DND-41 (cell line): ENCODE results near the gene PPP1R15B.

Experiments
- ATAC-seq: fragments of 200-7000 bp; cut with Tn5 transposase; 3 replicates; pipeline ENCODE4 v1.9.1; 2021; ENCODE audit warnings: low read depth; ENCODE audit not compliant: insufficient read depth
- DNase-seq: peaks from one replicate; pipeline ENCODE4 v3.0.0-alpha.2; 2020
- H2AFZ ChIP-seq: 2 replicates; pipeline ENCODE4 v1.6.0; 2012; ENCODE audit warnings: low read depth, low read length
- H3K27ac ChIP-seq: 2 replicates; pipeline ENCODE4 v1.5.1; 2012; ENCODE audit warnings: low read length, inconsistent platforms
- H3K27me3 ChIP-seq: fragments of 200-600 bp; sonication (generic); 2 replicates; pipeline ENCODE4 v1.6.0; 2012; ENCODE audit warnings: low read length, mild to moderate bottlenecking, inconsistent platforms; ENCODE audit not compliant: insufficient read depth, poor library complexity
- H3K36me3 ChIP-seq: 2 replicates; pipeline ENCODE4 v1.5.1; 2012; ENCODE audit warnings: low read length, inconsistent platforms; ENCODE audit not compliant: insufficient read depth
- H3K4me1 ChIP-seq: 2 replicates; pipeline ENCODE4 v1.5.1; 2012; ENCODE audit warnings: mild to moderate bottlenecking, low read length; ENCODE audit not compliant: insufficient read depth
- H3K4me2 ChIP-seq: 2 replicates; pipeline ENCODE4 v1.6.0; 2012; ENCODE audit warnings: mild to moderate bottlenecking, moderate library complexity, low read length, inconsistent platforms; ENCODE audit not compliant: insufficient read depth
- H3K4me3 ChIP-seq, 2 experiments: fragments of 200-600 bp in 1 of 2; shearing (Covaris generic) in 1 of 2; 2 replicates each; pipeline ENCODE4 v1.5.1; 2012 to 2016; ENCODE audit warnings: inconsistent platforms in 2 of 2, low read length in 2 of 2, mild to moderate bottlenecking in 2 of 2, low read depth in 1 of 2, moderate library complexity in 1 of 2
- H3K79me2 ChIP-seq: 2 replicates; pipeline ENCODE4 v1.6.0; 2012; ENCODE audit warnings: low read length, inconsistent platforms; ENCODE audit not compliant: insufficient read depth
- H3K9ac ChIP-seq: 2 replicates; pipeline ENCODE4 v1.6.0; 2012; ENCODE audit warnings: low read depth, mild to moderate bottlenecking, inconsistent platforms, low read length, moderate library complexity
- H3K9me3 ChIP-seq: 2 replicates; pipeline ENCODE4 v1.5.1; 2012; ENCODE audit warnings: low read length, moderate library complexity, mild to moderate bottlenecking, inconsistent platforms; ENCODE audit not compliant: insufficient read depth, severe bottlenecking
- H4K20me1 ChIP-seq: 2 replicates; pipeline ENCODE4 v1.6.0; 2012; ENCODE audit warnings: low read length; ENCODE audit not compliant: insufficient read depth
- CTCF ChIP-seq: IDR thresholded peaks from 2 replicates; pipeline ENCODE4 v1.5.1; 2012; ENCODE audit warnings: borderline replicate concordance, low read length, moderate library complexity, mild to moderate bottlenecking; ENCODE audit not compliant: poor library complexity, severe bottlenecking; ENCODE audit errors: extremely low read depth
- EZH2 ChIP-seq: IDR thresholded peaks from 3 replicates; pipeline ENCODE4 v1.6.1; 2012; ENCODE audit warnings: borderline replicate concordance, low read depth, mild to moderate bottlenecking, moderate library complexity, low read length, inconsistent platforms; ENCODE audit not compliant: severe bottlenecking

The PPP1R15B gene

GRCh38 chr1:204431310-204432184 is 19.9 kb upstream of the PPP1R15B start:
- Histone ChIP-seq H3K9me3 (no peaks in the 10 kb centered on the region), H3K79me2 (no peaks in the 10 kb centered on the region), H3K36me3 (peaks cover 76% of the 10 kb centered on the region), H3K27me3 (no peaks in the 10 kb centered on the region), H3K4me2 (no peak overlapping the region), H3K27ac (no peak overlapping the region), H4K20me1 (no peaks in the 10 kb centered on the region), H2AFZ (no peak overlapping the region), H3K4me3 (no peak overlapping the region), H3K4me1 (no peaks in the 10 kb centered on the region), H3K9ac (no peak overlapping the region)
- ATAC-seq (peak; percentile 97), DNase-seq (peak; percentile 77)
- peak; percentile 94 for TF ChIP-seq CTCF
- no peak for TF ChIP-seq EZH2

- no peak overlapping the region for H2AFZ ChIP-seq
- H3K4me3 ChIP-seq: no peak overlapping the region
- H3K27me3 ChIP-seq: no peaks in the 10 kb centered on the region
- H4K20me1 ChIP-seq: no peaks in the 10 kb centered on the region
- TF ChIP-seq CTCF: no peak
- no peaks in the 10 kb centered on the region for H3K79me2 ChIP-seq
- no peak overlapping the region for H3K4me2 ChIP-seq
- no peaks in the 10 kb centered on the region for H3K4me1 ChIP-seq
- peaks cover 79% of the 10 kb centered on the region for H3K36me3 ChIP-seq
- H3K27ac ChIP-seq: no peak overlapping the region
- ATAC-seq (no peak), DNase-seq (no peak)
- no peaks in the 10 kb centered on the region for H3K9me3 ChIP-seq
- H3K9ac ChIP-seq: no peak overlapping the region
Measured at GRCh38 chr1:204429746-204430145, 18.1 kb upstream of the PPP1R15B start.

- no peak overlapping the region for H3K9ac ChIP-seq
- no peaks in the 10 kb centered on the region for H3K9me3 ChIP-seq
- H2AFZ ChIP-seq: no peak overlapping the region
- DNase-seq: no peak
- H3K36me3 ChIP-seq: peaks cover 66% of the 10 kb centered on the region
- no peaks in the 10 kb centered on the region for H4K20me1 ChIP-seq
- H3K79me2 ChIP-seq: no peaks in the 10 kb centered on the region
- H3K4me1 ChIP-seq: no peaks in the 10 kb centered on the region
- no peak overlapping the region for H3K4me3 ChIP-seq
- no peaks in the 10 kb centered on the region for H3K27me3 ChIP-seq
- no peak overlapping the region for H3K27ac ChIP-seq
- no peak for ATAC-seq
- no peak for TF ChIP-seq EZH2
- TF ChIP-seq CTCF: no peak
- no peak overlapping the region for H3K4me2 ChIP-seq
Measured at GRCh38 chr1:204426971-204427701, 15.5 kb upstream of the PPP1R15B start.
